Lung (tissue), 12 donors: Measurements from ENCODE around the gene TAF8. TPM values are rescaled to one million over a fixed set of nuclear protein-coding genes. Genes with fewer than 3 reads are reported as not detected.
"Not testable (repeated sequence)": the region's sequence is repeated elsewhere in the genome, so short reads cannot be mapped to it uniquely, and the experiment has no call there.

Experiments used
- ATAC-seq: fragments of 200-7000 bp; cut with Tn5 transposase; one replicate; pipeline ENCODE4 v1.9.1; 2020; ENCODE audit warnings: moderate number of reproducible peaks; ENCODE audit not compliant: insufficient read depth, low FRiP score
- DNase-seq, 3 donors: peaks; one replicate each; pipeline ENCODE4 v3.0.0-alpha.2; 2013 to 2017
- H3K27ac ChIP-seq, 2 donors: one replicate each; pipeline ENCODE4 v1.5.1; 2013; ENCODE audit warnings: mild to moderate bottlenecking in 2 of 2, moderate library complexity in 2 of 2, control low read depth in 1 of 2, inconsistent platforms in 1 of 2, low read depth in 1 of 2, low read length in 1 of 2
- H3K27me3 ChIP-seq, 3 donors: one replicate each; pipeline ENCODE4 v1.5.1; 2013; ENCODE audit warnings: low read length in 2 of 3; ENCODE audit not compliant: control insufficient read depth in 3 of 3, insufficient read depth in 3 of 3
- H3K36me3 ChIP-seq, 4 donors: one replicate each; pipeline ENCODE4 v1.5.1; 2013; ENCODE audit warnings: low read length in 4 of 4, mild to moderate bottlenecking in 1 of 4, moderate library complexity in 1 of 4; ENCODE audit not compliant: control insufficient read depth in 4 of 4, insufficient read depth in 4 of 4
- H3K4me1 ChIP-seq, 5 donors: one replicate each; pipeline ENCODE4 v1.5.1; 2013; ENCODE audit warnings: low read length in 5 of 5, mild to moderate bottlenecking in 2 of 5, moderate library complexity in 1 of 5; ENCODE audit not compliant: control insufficient read depth in 5 of 5, insufficient read depth in 5 of 5
- H3K4me3 ChIP-seq: one replicate; pipeline ENCODE4 v1.5.1; 2013; ENCODE audit warnings: mild to moderate bottlenecking, control low read depth, moderate library complexity
- H3K9ac ChIP-seq, 2 donors: one replicate each; pipeline ENCODE4 v1.5.1; 2013; ENCODE audit warnings: low read length in 2 of 2, control low read depth in 1 of 2; ENCODE audit not compliant: insufficient read depth in 1 of 2
- H3K9me3 ChIP-seq, 4 donors: one replicate each; pipeline ENCODE4 v1.5.1; 2013; ENCODE audit warnings: low read length in 3 of 4, mild to moderate bottlenecking in 1 of 4, moderate library complexity in 1 of 4; ENCODE audit not compliant: control insufficient read depth in 4 of 4, insufficient read depth in 3 of 4
- CTCF ChIP-seq: IDR thresholded peaks from 2 replicates; pipeline ENCODE4 v1.5.1; 2012; ENCODE audit warnings: mild to moderate bottlenecking; ENCODE audit errors: control extremely low read depth, extremely low read depth
- WGBS, 2 donors: extraction: QIAGEN DNeasy Blood & Tissue Kit; methylation state at CpG; one replicate each; pipeline ENCODE4 v1.1.7; 2013; 5-methylcytosine and 5-hydroxymethylcytosine counted together
- polyA plus RNA-seq, 2 donors: library from polyadenylated mRNA; stranded (reverse); fragments of 200-250 nt; gene quantifications; one replicate each; pipeline ENCODE4 v1.2.1, GENCODE V29; 2013
- total RNA-seq, 2 donors: library from RNA; depleted of rRNA in 1 of 2; stranded (reverse); fragments of >200 nt in 1 of 2; gene quantifications; one replicate each; pipeline ENCODE4 v1.2.1, GENCODE V29; 2014 to 2021
- donor health status: control.
- donor health status: control.
- donor health status: Bipolar disorder and iron deficiency.
- donor health status: healthy.
- donor health status: DM: yes; HTN: yes; CAD: no.

The TAF8 gene
- total and polyA plus RNA-seq, 4 donors: 14.0 to 26.7 (median 17.0) TPM

- H3K27me3 ChIP-seq: no peaks in the 10 kb centered on the region
- H3K4me1 ChIP-seq: peaks cover 3 to 16% (median 4%) of the 10 kb centered on the region in 5 donors
- WGBS, 2 donors: 40 to 59% methylated on average over 15 of the region's 15 CpGs
- no peak overlapping the region for H3K9ac ChIP-seq
- H3K27ac ChIP-seq: no peak overlapping the region
- DNase-seq: no peak
- TF ChIP-seq CTCF: no peak
- peaks cover 0 to 2% (median under 1%) of the 10 kb centered on the region in 4 donors for H3K36me3 ChIP-seq
- H3K4me3 ChIP-seq: no peak overlapping the region
- no peak for ATAC-seq
- no peaks in the 10 kb centered on the region for H3K9me3 ChIP-seq
Measured at GRCh38 chr6:42007286-42008137, 42.8 kb upstream of the TAF8 start.

- not testable (repeated sequence) for H3K9ac ChIP-seq, H3K36me3 ChIP-seq, H3K27me3 ChIP-seq, H3K27ac ChIP-seq, H3K4me3 ChIP-seq, H3K9me3 ChIP-seq
- H3K4me1 ChIP-seq: peaks cover 3 to 16% (median 4%) of the 10 kb centered on the region in 5 donors
- 59 to 65% methylated on average over 8 of the region's 8 CpGs for WGBS, 2 donors
- ATAC-seq: peak; percentile 53
- DNase-seq: peak in 1 of 3 donors; percentile 64
Measured at GRCh38 chr6:42008138-42008528, 42.2 kb upstream of the TAF8 start.

GRCh38 chr6:42009844-42010184 lies 40.5 kb upstream of the TAF8 start:
- H3K9ac ChIP-seq: no peak overlapping the region
- H3K9me3 ChIP-seq: no peaks in the 10 kb centered on the region
- no peak for DNase-seq
- no peak for ATAC-seq
- H3K27ac ChIP-seq: no peak overlapping the region
- H3K27me3 ChIP-seq: no peaks in the 10 kb centered on the region
- H3K36me3 ChIP-seq: peaks cover 0 to 3% (median 0%) of the 10 kb centered on the region in 4 donors
- no peak overlapping the region for H3K4me3 ChIP-seq
- peaks cover 3 to 16% (median 4%) of the 10 kb centered on the region in 5 donors for H3K4me1 ChIP-seq
- TF ChIP-seq CTCF: no peak

GRCh38 chr6:42010185-42010891 lies 40.0 kb upstream of the TAF8 start:
- no peak overlapping the region for H3K9ac ChIP-seq
- DNase-seq (peak in 1 of 3 donors; percentile 29), ATAC-seq (no peak)
- no peaks in the 10 kb centered on the region for H3K9me3 ChIP-seq
- no peak for TF ChIP-seq CTCF
- peaks cover 0 to 4% (median 0%) of the 10 kb centered on the region in 4 donors for H3K36me3 ChIP-seq
- no peak overlapping the region for H3K4me3 ChIP-seq
- peaks cover 3 to 16% (median 4%) of the 10 kb centered on the region in 5 donors for H3K4me1 ChIP-seq
- no peaks in the 10 kb centered on the region for H3K27me3 ChIP-seq
- 12 to 19% methylated on average over 11 of the region's 11 CpGs for WGBS, 2 donors
- peak overlapping the region in 1 of 2 donors; percentile 11 for H3K27ac ChIP-seq
